Left lung (tissue), 10 donors: Measurements from ENCODE around the gene MGMT. TPM values are rescaled to one million over a fixed set of nuclear protein-coding genes. Genes with fewer than 3 reads are reported as not detected.

Experiments
- ATAC-seq: fragments of 200-7000 bp; cut with Tn5 transposase; one replicate; pipeline ENCODE4 v1.9.1; 2020; ENCODE audit warnings: moderate library complexity
- DNase-seq, 4 donors: peaks; one replicate each; pipeline ENCODE4 v3.0.0-alpha.2; 2013 to 2020
- H3K27ac ChIP-seq, 2 donors: fragments of 200-600 bp; sonication (generic) in 1 of 2; one replicate each; pipeline versions ENCODE4 v1.5.0 to v1.8.0; 2020 to 2021
- H3K27me3 ChIP-seq, 2 donors: fragments of 200-600 bp; sonication (generic) in 1 of 2; one replicate each; pipeline versions ENCODE4 v1.5.0 to v1.8.0; 2020 to 2021
- H3K36me3 ChIP-seq, 2 donors: fragments of 200-600 bp; sonication (generic) in 1 of 2; one replicate each; pipeline versions ENCODE4 v1.5.0 to v1.8.0; 2020 to 2021
- H3K4me1 ChIP-seq, 2 donors: fragments of 200-600 bp; one replicate each; pipeline ENCODE4 v1.8.0; 2021
- H3K4me3 ChIP-seq, 2 donors: fragments of 200-600 bp; sonication (generic) in 1 of 2; one replicate each; pipeline versions ENCODE4 v1.5.0 to v1.8.0; 2020 to 2021; ENCODE audit warnings: mild to moderate bottlenecking in 1 of 2
- H3K9me3 ChIP-seq, 2 donors: fragments of 200-600 bp; sonication (generic) in 1 of 2; one replicate each; pipeline versions ENCODE4 v1.5.0 to v1.8.0; 2020 to 2021
- intact Hi-C, 2 donors: fragments of 100-400 bp; cut with DNase I; formaldehyde crosslinking; loops; one replicate each; pipeline versions ENCODE4 v1.11.2 to v1.14.2; 2022
- polyA plus RNA-seq, 6 donors: library from polyadenylated mRNA; unstranded; fragments of 120-200 nt; gene quantifications; one replicate each; pipeline ENCODE4 v1.2.1, GENCODE V29; 2013; ENCODE audit not compliant: insufficient read length in 6 of 6
- total RNA-seq, 2 donors: library from RNA; stranded (reverse); fragmentation: NEBNext Ultra II Directional; extraction: Animal tissue kit (Norgen Biotek cat#: 25700); gene quantifications; one replicate each; pipeline ENCODE4 v1.2.1, GENCODE V29; 2021
- TF ChIP-seq, protein P1 (sequence below), 2 donors: fragments of 200-600 bp; sonication (generic) in 1 of 2; IDR thresholded peaks; one replicate each; pipeline versions ENCODE4 v1.5.0 to v1.8.0; 2021; ENCODE audit warnings: antibody characterized with exemption in 2 of 2
- donor health status: DM: no; HTN: yes; CAD: no.
- donor health status: DM: no; HTN: no; CAD: no.

The MGMT gene
- total and polyA plus RNA-seq, 8 donors: 13.1 to 25.5 (median 17.0) TPM

- no peaks in the 10 kb centered on the region for H3K9me3 ChIP-seq
- no peak overlapping the region for H3K4me3 ChIP-seq
- no peaks in the 10 kb centered on the region for H3K4me1 ChIP-seq
- peak in 1 of 4 donors; percentile 12 for DNase-seq
- TF ChIP-seq, protein P1, sequence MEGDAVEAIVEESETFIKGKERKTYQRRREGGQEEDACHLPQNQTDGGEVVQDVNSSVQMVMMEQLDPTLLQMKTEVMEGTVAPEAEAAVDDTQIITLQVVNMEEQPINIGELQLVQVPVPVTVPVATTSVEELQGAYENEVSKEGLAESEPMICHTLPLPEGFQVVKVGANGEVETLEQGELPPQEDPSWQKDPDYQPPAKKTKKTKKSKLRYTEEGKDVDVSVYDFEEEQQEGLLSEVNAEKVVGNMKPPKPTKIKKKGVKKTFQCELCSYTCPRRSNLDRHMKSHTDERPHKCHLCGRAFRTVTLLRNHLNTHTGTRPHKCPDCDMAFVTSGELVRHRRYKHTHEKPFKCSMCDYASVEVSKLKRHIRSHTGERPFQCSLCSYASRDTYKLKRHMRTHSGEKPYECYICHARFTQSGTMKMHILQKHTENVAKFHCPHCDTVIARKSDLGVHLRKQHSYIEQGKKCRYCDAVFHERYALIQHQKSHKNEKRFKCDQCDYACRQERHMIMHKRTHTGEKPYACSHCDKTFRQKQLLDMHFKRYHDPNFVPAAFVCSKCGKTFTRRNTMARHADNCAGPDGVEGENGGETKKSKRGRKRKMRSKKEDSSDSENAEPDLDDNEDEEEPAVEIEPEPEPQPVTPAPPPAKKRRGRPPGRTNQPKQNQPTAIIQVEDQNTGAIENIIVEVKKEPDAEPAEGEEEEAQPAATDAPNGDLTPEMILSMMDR (IDR thresholded peaks at IDR 0.05): no peak
- intact Hi-C loops: no loop called here
- no peak overlapping the region for H3K27ac ChIP-seq
- H3K27me3 ChIP-seq: no peaks in the 10 kb centered on the region
- no peaks in the 10 kb centered on the region for H3K36me3 ChIP-seq
- ATAC-seq: no peak
Observed at GRCh38 chr10:129741280-129741977, 274.4 kb downstream of the MGMT start.

DNA sequence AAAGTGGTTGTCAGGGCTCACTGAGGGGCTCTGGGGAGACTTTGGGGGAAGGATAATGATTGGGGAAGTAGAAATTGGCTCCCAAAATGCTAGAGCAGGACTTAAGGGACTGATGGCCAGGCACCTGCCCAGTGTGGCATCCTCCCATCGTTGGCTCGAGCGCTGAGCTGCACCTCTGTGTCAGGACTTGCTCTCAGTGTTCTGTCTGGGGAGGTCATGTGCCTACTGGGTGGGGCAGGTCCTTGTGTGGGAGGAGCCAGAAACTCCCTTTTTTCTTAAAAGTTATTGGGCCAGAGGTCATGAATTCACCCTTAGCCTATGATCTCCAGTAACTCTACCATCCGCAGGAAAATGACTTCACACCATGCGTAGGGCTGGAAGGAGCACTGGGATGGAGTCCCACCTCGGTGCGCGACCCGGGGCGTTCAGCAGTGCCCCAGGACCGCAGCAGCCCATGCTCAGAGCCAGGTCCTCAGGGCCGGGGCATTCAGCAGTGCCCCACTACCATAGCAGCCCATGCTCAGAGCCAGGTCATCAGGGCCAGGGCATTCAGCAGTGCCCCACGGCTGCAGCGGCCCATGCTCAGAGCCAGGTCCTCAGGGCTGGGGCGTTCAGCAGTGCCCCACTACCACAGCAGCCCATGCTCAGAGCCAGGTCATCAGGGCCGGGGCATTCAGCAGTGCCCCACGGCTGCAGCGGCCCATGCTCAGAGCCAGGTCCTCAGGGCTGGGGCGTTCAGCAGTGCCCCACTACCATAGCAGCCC, 275.1 kb downstream of the MGMT start:
- intact Hi-C loops: no loop called here
- Histone ChIP-seq H3K36me3 (no peaks in the 10 kb centered on the region), H3K27ac (no peak overlapping the region), H3K4me3 (no peak overlapping the region), H3K27me3 (no peaks in the 10 kb centered on the region), H3K4me1 (no peaks in the 10 kb centered on the region), H3K9me3 (peaks cover 0 to 3% of the 10 kb centered on the region in 2 donors)
- DNase-seq (peak in 2 of 4 donors; percentile 24 to 48), ATAC-seq (no peak)
- TF ChIP-seq, protein P1 (IDR thresholded peaks at IDR 0.05): no peak

GRCh38 chr10:129742742-129743550, 275.9 kb downstream of the MGMT start:
- Histone ChIP-seq H3K27me3 (no peaks in the 10 kb centered on the region), H3K4me3 (no peak overlapping the region), H3K9me3 (peaks cover 0 to 11% of the 10 kb centered on the region in 2 donors), H3K36me3 (no peaks in the 10 kb centered on the region), H3K4me1 (no peaks in the 10 kb centered on the region), H3K27ac (no peak overlapping the region)
- DNase-seq (peak in 1 of 4 donors; percentile 19), ATAC-seq (no peak)
- TF ChIP-seq, protein P1 (IDR thresholded peaks at IDR 0.05): no peak
- intact Hi-C loops: no loop called here

GRCh38 chr10:129743738-129744133, 276.7 kb downstream of the MGMT start:
- DNase-seq (peak in 1 of 4 donors; percentile 7), ATAC-seq (no peak)
- TF ChIP-seq, protein P1 (IDR thresholded peaks at IDR 0.05): no peak
- Histone ChIP-seq H3K4me1 (no peaks in the 10 kb centered on the region), H3K27ac (no peak overlapping the region), H3K36me3 (no peaks in the 10 kb centered on the region), H3K4me3 (no peak overlapping the region), H3K27me3 (no peaks in the 10 kb centered on the region), H3K9me3 (peaks cover 0 to 18% of the 10 kb centered on the region in 2 donors)
- intact Hi-C loops: no loop called here
